ENCODE measurements around the gene NAT8.
"Not testable (repeated sequence)": the region's sequence is repeated elsewhere in the genome, so short reads cannot be mapped to it uniquely, and the experiment has no call there.

DNA sequence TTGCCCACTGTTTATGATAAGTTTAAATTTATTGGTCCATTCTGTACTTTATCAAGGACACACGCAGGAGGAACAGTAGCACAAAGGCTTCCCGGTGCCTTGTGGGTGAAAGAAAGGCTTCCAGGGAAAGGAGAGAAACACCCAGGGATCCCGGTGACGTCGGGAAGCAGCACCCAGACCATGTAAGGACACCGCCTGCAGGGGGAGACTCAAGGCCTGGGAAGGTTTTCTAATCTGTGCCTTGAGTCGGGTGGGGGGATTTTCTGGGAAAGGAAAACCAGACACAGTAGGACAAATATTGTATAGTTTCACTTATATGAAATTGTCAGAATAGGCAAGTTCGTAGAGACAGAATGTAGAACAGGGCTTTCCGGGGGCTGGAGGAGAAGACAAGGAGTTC lies 42.7 kb upstream of the NAT8 start:
- TF ChIP-seq, protein P1, sequence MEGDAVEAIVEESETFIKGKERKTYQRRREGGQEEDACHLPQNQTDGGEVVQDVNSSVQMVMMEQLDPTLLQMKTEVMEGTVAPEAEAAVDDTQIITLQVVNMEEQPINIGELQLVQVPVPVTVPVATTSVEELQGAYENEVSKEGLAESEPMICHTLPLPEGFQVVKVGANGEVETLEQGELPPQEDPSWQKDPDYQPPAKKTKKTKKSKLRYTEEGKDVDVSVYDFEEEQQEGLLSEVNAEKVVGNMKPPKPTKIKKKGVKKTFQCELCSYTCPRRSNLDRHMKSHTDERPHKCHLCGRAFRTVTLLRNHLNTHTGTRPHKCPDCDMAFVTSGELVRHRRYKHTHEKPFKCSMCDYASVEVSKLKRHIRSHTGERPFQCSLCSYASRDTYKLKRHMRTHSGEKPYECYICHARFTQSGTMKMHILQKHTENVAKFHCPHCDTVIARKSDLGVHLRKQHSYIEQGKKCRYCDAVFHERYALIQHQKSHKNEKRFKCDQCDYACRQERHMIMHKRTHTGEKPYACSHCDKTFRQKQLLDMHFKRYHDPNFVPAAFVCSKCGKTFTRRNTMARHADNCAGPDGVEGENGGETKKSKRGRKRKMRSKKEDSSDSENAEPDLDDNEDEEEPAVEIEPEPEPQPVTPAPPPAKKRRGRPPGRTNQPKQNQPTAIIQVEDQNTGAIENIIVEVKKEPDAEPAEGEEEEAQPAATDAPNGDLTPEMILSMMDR (IDR thresholded peaks at IDR 0.05): not testable (repeated sequence)
- TF ChIP-seq POLR2A (IDR thresholded peaks at IDR 0.05): not testable (repeated sequence)
